Measurements from ENCODE around the gene PFKL.
A peak's percentile ranks its signal among the peaks of the same experiment; 100 is the strongest.

The PFKL gene

DNA sequence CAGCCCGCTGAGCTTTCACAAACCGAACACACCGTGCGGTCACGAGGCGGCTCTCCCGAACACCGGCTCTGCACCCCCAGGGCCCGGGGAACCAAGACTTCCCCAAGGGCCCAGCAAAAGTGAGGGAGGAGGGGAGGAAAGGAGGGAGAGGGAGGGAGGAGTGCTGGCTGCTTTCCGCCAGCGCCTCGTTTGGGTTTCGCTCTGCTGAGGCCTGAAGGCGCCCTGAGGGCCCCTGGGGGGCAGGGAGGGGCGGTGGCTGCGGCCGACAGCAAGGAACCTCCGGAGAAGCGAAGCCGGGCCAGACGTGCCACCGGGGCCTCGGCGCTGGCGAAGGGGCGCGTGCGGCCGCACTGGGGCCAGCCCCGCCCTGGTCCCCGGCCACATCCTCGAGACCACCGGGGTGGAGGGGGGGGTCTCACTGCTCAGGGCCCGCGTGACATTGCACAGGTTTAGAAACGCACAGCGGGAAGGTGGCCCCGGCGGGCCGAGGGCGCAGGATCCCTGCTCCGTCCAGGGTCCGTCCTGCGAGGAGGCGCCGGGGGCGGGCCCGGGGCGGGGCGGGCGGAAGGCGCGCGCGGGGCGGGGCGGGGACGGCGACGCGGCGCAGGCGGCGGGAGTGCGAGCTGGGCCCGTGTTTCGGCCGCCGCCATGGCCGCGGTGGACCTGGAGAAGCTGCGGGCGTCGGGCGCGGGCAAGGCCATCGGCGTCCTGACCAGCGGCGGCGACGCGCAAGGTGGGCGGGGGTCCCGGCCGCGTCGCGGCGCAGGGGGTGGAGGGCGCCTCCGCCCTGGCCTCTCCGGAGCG lies at the start of gene PFKL:
Gene PFKL (plus strand): TSS at position 596 of the 804 bp plus-strand sequence. CDS start 53 bp downstream, at position 649.
- no peaks in the 10 kb centered on the region for H3K9me3 Mint-ChIP-seq
- peak within 1 kb of the TSS; percentile 87 for H3K4me3 Mint-ChIP-seq
- H3K27ac Mint-ChIP-seq: peak within 1 kb of the TSS; percentile 88
- peaks cover 61% of the 10 kb centered on the region for H3K4me1 Mint-ChIP-seq
- H3K36me3 Mint-ChIP-seq: no peaks in the 10 kb centered on the region
- no peaks in the 10 kb centered on the region for H3K27me3 Mint-ChIP-seq

GRCh38 chr21:44253832-44254710 lies 45.8 kb upstream of the PFKL start:
- Mint-ChIP-seq H3K9me3 (no peaks in the 10 kb centered on the region), H3K4me3 (no peak overlapping the region), H3K4me1 (no peaks in the 10 kb centered on the region), H3K27me3 (no peaks in the 10 kb centered on the region), H3K27ac (peak overlapping the region; percentile 59), H3K36me3 (no peaks in the 10 kb centered on the region)

GRCh38 chr21:44255511-44255981 lies 44.3 kb upstream of the PFKL start:
- Mint-ChIP-seq H3K27me3 (no peaks in the 10 kb centered on the region), H3K4me1 (no peaks in the 10 kb centered on the region), H3K36me3 (no peaks in the 10 kb centered on the region), H3K4me3 (no peak overlapping the region), H3K9me3 (no peaks in the 10 kb centered on the region), H3K27ac (no peak overlapping the region)

DNA sequence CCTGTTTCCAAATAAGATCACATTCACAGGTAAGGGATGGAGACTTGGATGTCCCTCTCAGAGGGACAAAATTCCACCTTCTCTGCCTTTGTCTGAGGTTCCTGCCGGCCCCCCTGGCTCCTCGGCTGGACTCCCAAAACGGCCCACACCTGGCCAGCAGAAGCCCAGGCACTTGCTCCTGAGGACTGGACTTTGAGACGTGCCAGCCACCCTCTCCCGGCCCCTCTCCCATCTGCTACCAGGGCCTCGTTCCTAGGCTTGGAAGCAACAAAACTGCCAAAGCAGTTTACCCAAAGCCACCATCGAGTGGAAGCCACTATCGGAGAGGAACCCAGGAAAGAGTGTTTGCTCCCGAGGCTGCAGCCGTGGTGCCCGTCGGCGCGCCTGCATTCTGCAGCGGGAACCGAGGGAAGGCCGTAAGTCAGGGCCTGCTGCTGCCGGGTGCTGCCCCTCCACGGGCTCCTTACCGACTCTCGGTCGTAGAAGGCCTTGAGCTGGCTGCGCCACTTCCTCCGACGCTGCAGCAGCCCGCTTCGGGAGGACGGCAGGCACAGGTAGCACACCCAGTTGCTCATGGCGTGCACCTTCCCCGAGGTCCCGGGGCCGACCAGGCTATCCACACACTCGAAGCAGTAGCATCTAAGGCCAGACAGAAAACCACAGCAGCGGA lies 41.7 kb upstream of the PFKL start:
- Mint-ChIP-seq H3K9me3 (no peaks in the 10 kb centered on the region), H3K4me1 (no peaks in the 10 kb centered on the region), H3K27me3 (no peaks in the 10 kb centered on the region), H3K36me3 (no peaks in the 10 kb centered on the region), H3K4me3 (no peak overlapping the region), H3K27ac (no peak overlapping the region)

DNA sequence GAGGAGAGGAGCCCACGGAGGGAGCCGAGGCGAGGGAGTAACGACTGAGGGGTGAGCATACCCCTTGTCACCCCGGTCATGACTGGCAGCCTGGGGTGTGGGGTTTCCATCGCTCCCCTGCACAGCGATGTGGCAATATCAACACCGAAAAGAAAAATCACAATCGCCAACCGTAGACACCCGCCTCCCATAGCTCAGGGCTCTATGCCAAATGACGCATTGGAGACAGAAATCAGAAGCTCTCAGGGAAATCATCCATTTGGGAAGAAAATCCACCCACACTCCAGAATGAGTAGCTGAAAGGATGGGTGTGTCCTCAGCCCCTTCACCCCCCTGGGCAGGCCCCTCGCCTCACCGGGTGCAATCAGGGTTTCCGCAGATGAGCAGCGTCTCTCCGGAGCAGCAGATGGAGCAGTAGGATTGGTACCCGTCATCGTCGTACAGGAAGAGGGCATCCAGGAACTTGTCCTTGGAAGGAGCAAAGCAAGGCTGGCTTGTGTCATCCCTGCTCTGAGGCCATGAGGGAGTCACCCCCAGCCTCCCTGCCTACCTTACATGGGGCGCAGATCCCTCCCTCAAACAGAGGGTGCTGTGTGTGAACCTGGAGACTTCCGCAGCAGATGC lies 40.7 kb upstream of the PFKL start:
- Mint-ChIP-seq H3K4me1 (no peaks in the 10 kb centered on the region), H3K9me3 (no peaks in the 10 kb centered on the region), H3K4me3 (no peak overlapping the region), H3K27me3 (no peaks in the 10 kb centered on the region), H3K36me3 (no peaks in the 10 kb centered on the region), H3K27ac (no peak overlapping the region)

DNA sequence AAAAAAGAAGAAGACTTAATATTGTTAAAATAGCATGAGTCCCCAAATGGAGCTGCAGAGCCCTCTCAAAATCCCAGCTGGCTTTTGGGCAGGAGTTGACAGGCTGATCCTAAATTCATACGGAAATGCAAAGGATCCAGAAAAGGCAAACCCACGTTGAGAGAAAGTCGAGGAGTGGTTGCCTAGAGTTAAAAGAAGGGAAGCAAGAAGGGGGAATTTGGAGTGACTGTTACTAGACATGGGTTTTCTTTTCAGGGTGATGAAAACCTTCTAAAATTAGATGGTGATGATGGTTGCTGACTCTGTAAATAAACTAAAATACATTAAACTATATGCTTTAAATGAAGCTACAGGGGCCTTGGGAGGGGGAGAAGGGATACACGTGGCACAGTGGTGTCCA lies 39.8 kb upstream of the PFKL start:
- Mint-ChIP-seq H3K36me3 (no peaks in the 10 kb centered on the region), H3K27me3 (no peaks in the 10 kb centered on the region), H3K9me3 (no peaks in the 10 kb centered on the region), H3K27ac (no peak overlapping the region), H3K4me1 (no peaks in the 10 kb centered on the region), H3K4me3 (no peak overlapping the region)

DNA sequence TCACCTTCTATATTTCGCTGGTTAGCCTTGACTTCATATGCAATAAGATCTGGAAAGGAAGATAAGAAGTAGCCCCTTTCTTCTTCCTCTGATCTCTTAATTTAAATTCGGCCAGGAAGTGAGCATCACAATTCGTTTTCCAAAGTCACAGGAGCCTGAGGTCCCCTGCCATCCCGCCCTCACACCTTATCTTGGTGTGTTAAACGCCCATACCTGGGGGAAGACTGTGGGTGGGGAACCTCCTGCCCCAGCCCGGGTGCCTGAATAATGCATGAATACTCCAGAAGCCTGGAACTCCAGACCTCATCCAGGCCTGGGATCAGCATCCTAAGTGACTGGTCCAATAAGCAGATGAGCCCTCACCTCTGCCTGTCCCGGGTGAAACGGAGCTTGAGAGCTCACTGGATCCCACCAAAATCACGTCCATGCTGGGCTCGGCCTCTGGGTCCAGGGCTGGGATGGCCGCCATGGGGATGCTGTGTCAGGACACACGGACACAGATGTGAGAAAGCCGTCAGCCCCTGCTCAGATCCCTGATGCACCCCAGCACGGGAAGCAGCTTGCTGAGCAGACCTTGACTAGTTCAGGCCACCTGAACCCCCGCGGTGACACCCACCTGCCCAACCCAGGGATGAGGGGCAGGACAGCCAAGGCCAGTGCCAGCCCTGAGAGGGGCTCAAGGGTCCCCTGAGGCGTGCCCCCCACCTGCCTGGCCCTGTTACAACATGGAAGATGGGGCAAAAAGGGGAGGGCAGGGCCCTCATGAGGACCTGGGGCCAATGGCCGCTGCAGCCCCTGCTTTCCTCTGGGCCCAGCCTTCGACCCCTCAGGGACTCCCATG lies 38.8 kb upstream of the PFKL start:
- Mint-ChIP-seq H3K27ac (no peak overlapping the region), H3K27me3 (no peaks in the 10 kb centered on the region), H3K4me1 (no peaks in the 10 kb centered on the region), H3K36me3 (no peaks in the 10 kb centered on the region), H3K4me3 (no peak overlapping the region), H3K9me3 (no peaks in the 10 kb centered on the region)

GRCh38 chr21:44261675-44262295 lies 38.1 kb upstream of the PFKL start, which contains the start of gene DNMT3L:
TSS of gene DNMT3L (minus strand) at chr21:44261897. CDS start at chr21:44261259, 638 bp downstream.
- Mint-ChIP-seq H3K9me3 (no peaks in the 10 kb centered on the region), H3K4me1 (no peaks in the 10 kb centered on the region), H3K27ac (no peak within 1 kb of the TSS), H3K36me3 (no peaks in the 10 kb centered on the region), H3K4me3 (no peak within 1 kb of the TSS), H3K27me3 (no peaks in the 10 kb centered on the region)

DNA sequence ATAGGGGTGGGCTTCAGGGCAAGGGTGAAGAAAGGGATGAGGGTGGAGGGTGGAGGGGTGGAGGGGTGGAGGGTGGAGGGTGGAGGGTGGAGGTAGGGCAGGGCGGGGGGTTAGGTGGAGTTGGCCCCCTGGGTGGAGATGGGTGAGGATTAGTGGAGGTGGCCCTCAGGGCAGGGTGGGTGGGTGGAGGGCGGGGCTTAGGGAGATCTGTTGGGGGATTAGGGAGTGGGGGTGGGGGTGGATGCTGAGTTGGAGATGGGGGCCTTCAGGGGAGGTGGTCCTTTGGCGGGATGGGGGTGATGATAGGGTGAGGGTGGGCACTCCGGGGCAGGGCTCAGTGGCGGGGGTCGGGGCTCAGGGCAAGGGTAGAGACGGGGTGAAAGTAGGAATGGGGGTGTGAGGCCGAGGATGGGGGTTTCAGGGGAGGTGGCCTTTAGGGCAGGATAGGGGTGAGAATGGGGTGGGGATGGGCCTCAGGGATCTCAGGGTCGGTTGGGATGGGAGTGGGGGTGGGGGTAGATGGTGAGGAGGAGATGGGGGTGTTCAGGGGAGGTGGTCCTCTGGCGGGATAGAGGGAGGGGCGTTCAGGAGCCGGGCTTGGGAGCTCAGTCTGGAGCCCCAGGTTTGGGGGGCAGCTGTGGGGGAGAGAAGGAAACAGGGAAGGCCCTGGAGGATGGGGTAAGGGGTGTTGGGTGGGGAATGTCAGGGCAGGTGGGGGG lies 37.4 kb upstream of the PFKL start:
- H3K27me3 Mint-ChIP-seq: no peaks in the 10 kb centered on the region

GRCh38 chr21:44263221-44263760 lies 36.6 kb upstream of the PFKL start:
- Mint-ChIP-seq H3K27ac (no peak overlapping the region), H3K4me1 (no peaks in the 10 kb centered on the region), H3K9me3 (no peaks in the 10 kb centered on the region), H3K27me3 (no peaks in the 10 kb centered on the region), H3K36me3 (no peaks in the 10 kb centered on the region), H3K4me3 (no peak overlapping the region)

More for the DNA sequence above, 37.4 kb upstream of the PFKL start:
- no peaks in the 10 kb centered on the region for H3K9me3 Mint-ChIP-seq
- no peak overlapping the region for H3K4me3 Mint-ChIP-seq
- H3K4me1 Mint-ChIP-seq: no peaks in the 10 kb centered on the region
- no peaks in the 10 kb centered on the region for H3K36me3 Mint-ChIP-seq
- H3K27ac Mint-ChIP-seq: no peak overlapping the region

DNA sequence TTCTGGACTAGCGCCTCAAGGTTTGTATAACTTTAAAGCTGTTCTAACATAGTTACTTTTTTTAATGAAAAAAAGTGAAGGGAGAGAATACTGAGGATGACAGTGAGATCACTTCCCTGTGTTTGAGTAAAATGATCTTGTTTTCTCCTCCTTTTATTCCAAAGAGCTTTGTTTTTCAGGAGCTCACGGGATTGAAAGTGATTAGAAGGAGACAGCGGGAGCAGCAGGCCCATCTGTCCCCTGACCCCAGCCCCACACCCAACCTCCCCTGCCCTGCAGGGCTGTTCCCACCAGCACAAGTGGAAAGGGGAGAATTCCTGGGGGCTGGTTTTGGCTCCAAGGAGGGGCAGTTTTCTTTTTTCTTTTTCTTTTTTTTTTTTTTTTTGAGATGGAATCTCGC lies 36.1 kb upstream of the PFKL start:
- no peaks in the 10 kb centered on the region for H3K27me3 Mint-ChIP-seq
- H3K4me3 Mint-ChIP-seq: no peak overlapping the region
- no peaks in the 10 kb centered on the region for H3K4me1 Mint-ChIP-seq
- H3K9me3 Mint-ChIP-seq: no peaks in the 10 kb centered on the region
- H3K36me3 Mint-ChIP-seq: no peaks in the 10 kb centered on the region
- no peak overlapping the region for H3K27ac Mint-ChIP-seq

DNA sequence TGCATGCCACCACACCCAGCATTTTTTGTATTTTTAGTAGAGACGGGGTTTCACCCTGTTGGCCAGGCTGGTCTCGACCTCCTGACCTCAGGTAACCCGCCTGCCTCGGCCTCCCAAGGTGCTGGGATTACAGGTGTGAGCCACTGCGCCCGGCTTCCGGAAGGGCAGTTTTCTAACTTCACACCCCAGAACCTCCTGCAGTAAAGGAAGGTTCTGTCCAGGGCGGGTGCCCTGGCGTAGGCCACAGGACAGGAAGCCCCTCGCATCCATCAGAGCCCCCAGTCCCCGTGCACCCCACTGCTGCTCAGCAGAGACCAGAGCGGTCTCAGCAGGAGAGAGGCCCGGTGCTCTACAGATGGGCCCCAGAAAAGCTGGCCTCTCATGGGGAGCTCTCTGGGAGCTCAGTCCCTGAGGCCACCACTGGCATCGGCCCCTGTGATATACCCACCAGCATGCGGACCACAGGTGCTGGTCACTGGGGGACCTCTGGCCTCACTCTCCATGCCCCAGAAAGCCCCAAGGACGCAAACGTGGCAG lies 34.1 kb upstream of the PFKL start:
- H3K9me3 Mint-ChIP-seq: no peaks in the 10 kb centered on the region
- no peaks in the 10 kb centered on the region for H3K4me1 Mint-ChIP-seq
- no peak overlapping the region for H3K4me3 Mint-ChIP-seq
- no peaks in the 10 kb centered on the region for H3K27me3 Mint-ChIP-seq
- no peak overlapping the region for H3K27ac Mint-ChIP-seq
- no peaks in the 10 kb centered on the region for H3K36me3 Mint-ChIP-seq

DNA sequence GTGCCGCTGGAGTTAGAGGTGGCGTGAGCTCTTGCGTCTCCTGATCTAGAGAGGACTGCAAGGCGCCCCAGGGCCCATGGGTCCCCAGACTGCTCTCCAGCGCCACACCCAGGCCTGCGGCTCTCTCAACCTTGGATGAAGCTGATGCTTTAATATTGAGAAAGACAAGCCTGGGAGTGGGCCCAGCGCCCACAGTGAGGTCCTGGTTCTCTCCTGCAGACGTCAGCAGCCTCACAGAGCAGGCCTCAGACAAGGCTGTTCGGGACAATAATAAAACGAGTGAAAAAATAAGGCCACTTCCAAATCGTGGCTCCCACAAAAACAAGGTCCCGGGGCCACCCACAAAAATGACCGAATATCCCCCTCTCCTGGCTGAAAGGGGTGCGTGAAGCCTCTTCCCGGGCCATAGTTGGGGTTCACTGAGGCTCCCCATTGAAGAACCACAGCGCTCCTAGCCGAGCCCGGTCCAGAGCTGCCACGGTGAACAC lies 32.2 kb upstream of the PFKL start:
- H3K4me3 Mint-ChIP-seq: no peak overlapping the region
- no peak overlapping the region for H3K27ac Mint-ChIP-seq
- H3K36me3 Mint-ChIP-seq: no peaks in the 10 kb centered on the region
- H3K9me3 Mint-ChIP-seq: no peaks in the 10 kb centered on the region
- H3K27me3 Mint-ChIP-seq: no peaks in the 10 kb centered on the region
- H3K4me1 Mint-ChIP-seq: no peaks in the 10 kb centered on the region

All from activated naive CD4-positive, alpha-beta T cell treated with anti-CD3 and anti-CD28 coated beads, Interleukin-2, amount 50 U/mL, for 24 hours (primary cell).